HUES64 (cell line): ENCODE data around the gene SPTLC3.

Experiments
- H3K27ac ChIP-seq: 2 replicates; pipeline ENCODE4 v1.7.0; 2013; ENCODE audit warnings: low read depth, low read length, inconsistent platforms
- H3K27me3 ChIP-seq: 2 replicates; pipeline ENCODE4 v1.6.1; 2013; ENCODE audit warnings: mild to moderate bottlenecking, low read length; ENCODE audit not compliant: insufficient read depth
- H3K36me3 ChIP-seq: 2 replicates; pipeline ENCODE4 v1.6.1; 2013; ENCODE audit warnings: mild to moderate bottlenecking, low read length; ENCODE audit not compliant: insufficient read depth
- H3K4me1 ChIP-seq: 2 replicates; pipeline ENCODE4 v1.6.1; 2013; ENCODE audit warnings: mild to moderate bottlenecking, low read length, moderate library complexity; ENCODE audit not compliant: insufficient read depth
- H3K4me3 ChIP-seq: 2 replicates; pipeline ENCODE4 v1.5.1; 2013; ENCODE audit warnings: mild to moderate bottlenecking, low read length, moderate library complexity
- H3K9ac ChIP-seq: 2 replicates; pipeline ENCODE4 v1.6.1; 2013; ENCODE audit warnings: mild to moderate bottlenecking, low read depth, low read length
- H3K9me3 ChIP-seq: 2 replicates; pipeline ENCODE4 v1.6.1; 2013; ENCODE audit warnings: low read depth, low read length; ENCODE audit not compliant: insufficient read depth
- WGBS: fragments of 150-250, 120-280 bp; methylation state at CpG from one replicate; pipeline ENCODE4 v1.1.7; 2013; ENCODE audit warnings: missing lambda C conversion rate; 5-methylcytosine and 5-hydroxymethylcytosine counted together

The SPTLC3 gene

GRCh38 chr20:13101276-13101675, 92.5 kb downstream of the SPTLC3 start:
- no peaks in the 10 kb centered on the region for H3K27me3 ChIP-seq
- no peaks in the 10 kb centered on the region for H3K36me3 ChIP-seq
- WGBS: 94% methylated on average over 2 of the region's 2 CpGs
- H3K4me1 ChIP-seq: peaks cover 21% of the 10 kb centered on the region
- no peaks in the 10 kb centered on the region for H3K9me3 ChIP-seq
- H3K9ac ChIP-seq: no peak overlapping the region
- no peak overlapping the region for H3K27ac ChIP-seq
- H3K4me3 ChIP-seq: no peak overlapping the region

- 68% methylated on average over 5 of the region's 5 CpGs for WGBS
- Histone ChIP-seq H3K27me3 (no peaks in the 10 kb centered on the region), H3K9me3 (no peaks in the 10 kb centered on the region), H3K4me3 (no peak overlapping the region), H3K4me1 (peaks cover 21% of the 10 kb centered on the region), H3K36me3 (no peaks in the 10 kb centered on the region), H3K9ac (no peak overlapping the region), H3K27ac (no peak overlapping the region)
These were observed 92.9 kb downstream of the SPTLC3 start for GRCh38 chr20:13101706-13102105.

GRCh38 chr20:13102237-13102636, 93.5 kb downstream of the SPTLC3 start:
- no peaks in the 10 kb centered on the region for H3K27me3 ChIP-seq
- H3K9ac ChIP-seq: no peak overlapping the region
- H3K4me1 ChIP-seq: peaks cover 21% of the 10 kb centered on the region
- no peaks in the 10 kb centered on the region for H3K9me3 ChIP-seq
- H3K4me3 ChIP-seq: no peak overlapping the region
- WGBS: 94% methylated on average over 3 of the region's 3 CpGs
- H3K36me3 ChIP-seq: no peaks in the 10 kb centered on the region
- H3K27ac ChIP-seq: no peak overlapping the region

DNA sequence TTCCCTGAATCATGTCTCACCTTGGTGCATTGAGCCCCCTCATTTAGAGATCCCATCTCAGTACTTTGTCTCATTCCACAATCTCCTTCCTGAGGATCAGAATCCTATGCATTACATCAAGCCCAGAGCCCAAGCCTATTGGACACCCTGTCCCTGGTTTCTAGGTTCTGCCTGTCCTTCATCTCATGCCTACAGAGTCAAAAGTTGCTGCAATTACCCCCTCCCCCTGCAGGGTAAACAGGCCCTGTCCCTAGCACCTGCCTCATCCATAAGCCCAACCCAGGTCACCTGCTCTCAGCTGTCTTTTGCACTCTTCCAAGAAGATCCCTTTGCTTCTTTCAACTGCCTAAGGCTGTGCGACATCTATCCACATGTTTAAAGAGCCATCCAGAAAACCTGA, 93.9 kb downstream of the SPTLC3 start:
- no peak overlapping the region for H3K9ac ChIP-seq
- no peaks in the 10 kb centered on the region for H3K36me3 ChIP-seq
- H3K4me3 ChIP-seq: no peak overlapping the region
- no peaks in the 10 kb centered on the region for H3K9me3 ChIP-seq
- H3K4me1 ChIP-seq: peaks cover 21% of the 10 kb centered on the region
- H3K27ac ChIP-seq: no peak overlapping the region
- WGBS: 96% methylated on average over 1 of the region's 1 CpG
- no peaks in the 10 kb centered on the region for H3K27me3 ChIP-seq

- Histone ChIP-seq H3K27ac (no peak overlapping the region), H3K36me3 (no peaks in the 10 kb centered on the region), H3K4me1 (peaks cover 10% of the 10 kb centered on the region), H3K9me3 (no peaks in the 10 kb centered on the region), H3K9ac (no peak overlapping the region), H3K4me3 (no peak overlapping the region), H3K27me3 (no peaks in the 10 kb centered on the region)
- WGBS: 66% methylated on average over 8 of the region's 9 CpGs
These were observed 96.3 kb downstream of the SPTLC3 start for GRCh38 chr20:13105039-13105438.

- Histone ChIP-seq H3K9ac (no peak overlapping the region), H3K27ac (no peak overlapping the region), H3K4me3 (no peak overlapping the region), H3K4me1 (peaks cover 10% of the 10 kb centered on the region), H3K36me3 (no peaks in the 10 kb centered on the region), H3K27me3 (no peaks in the 10 kb centered on the region), H3K9me3 (no peaks in the 10 kb centered on the region)
- WGBS: 62% methylated on average over 12 of the region's 14 CpGs
These were observed 97.2 kb downstream of the SPTLC3 start for GRCh38 chr20:13105864-13106457.

DNA sequence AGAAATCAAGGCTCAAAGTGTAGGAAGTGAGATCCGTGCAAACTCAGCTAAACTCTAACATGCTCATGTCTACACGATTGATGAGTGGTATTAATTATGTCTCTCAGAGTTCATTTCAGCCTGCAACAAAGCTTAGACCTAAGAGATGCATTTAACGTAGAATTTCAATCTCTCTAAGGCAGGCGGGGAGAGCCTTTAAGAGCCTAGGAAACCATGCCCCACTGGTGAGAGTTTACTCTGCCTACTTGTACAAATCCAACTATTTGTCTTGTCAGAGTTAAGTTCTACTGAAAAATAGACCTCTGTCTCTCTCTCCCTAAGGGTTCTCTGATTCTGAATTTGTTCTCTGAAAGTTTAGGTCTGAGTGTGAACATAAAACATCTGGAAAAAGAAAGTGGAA, 100.9 kb downstream of the SPTLC3 start:
- WGBS: 89% methylated on average over 4 of the region's 4 CpGs
- peaks cover 10% of the 10 kb centered on the region for H3K4me1 ChIP-seq
- H3K4me3 ChIP-seq: no peak overlapping the region
- H3K36me3 ChIP-seq: no peaks in the 10 kb centered on the region
- H3K27me3 ChIP-seq: no peaks in the 10 kb centered on the region
- H3K9me3 ChIP-seq: no peaks in the 10 kb centered on the region
- H3K27ac ChIP-seq: no peak overlapping the region
- no peak overlapping the region for H3K9ac ChIP-seq

- Histone ChIP-seq H3K36me3 (no peaks in the 10 kb centered on the region), H3K9me3 (no peaks in the 10 kb centered on the region), H3K4me3 (no peak overlapping the region), H3K9ac (no peak overlapping the region), H3K27me3 (no peaks in the 10 kb centered on the region), H3K4me1 (no peaks in the 10 kb centered on the region), H3K27ac (no peak overlapping the region)
- WGBS: 95% methylated on average over 2 of the region's 2 CpGs
These were observed 102.0 kb downstream of the SPTLC3 start for GRCh38 chr20:13110796-13111195.

DNA sequence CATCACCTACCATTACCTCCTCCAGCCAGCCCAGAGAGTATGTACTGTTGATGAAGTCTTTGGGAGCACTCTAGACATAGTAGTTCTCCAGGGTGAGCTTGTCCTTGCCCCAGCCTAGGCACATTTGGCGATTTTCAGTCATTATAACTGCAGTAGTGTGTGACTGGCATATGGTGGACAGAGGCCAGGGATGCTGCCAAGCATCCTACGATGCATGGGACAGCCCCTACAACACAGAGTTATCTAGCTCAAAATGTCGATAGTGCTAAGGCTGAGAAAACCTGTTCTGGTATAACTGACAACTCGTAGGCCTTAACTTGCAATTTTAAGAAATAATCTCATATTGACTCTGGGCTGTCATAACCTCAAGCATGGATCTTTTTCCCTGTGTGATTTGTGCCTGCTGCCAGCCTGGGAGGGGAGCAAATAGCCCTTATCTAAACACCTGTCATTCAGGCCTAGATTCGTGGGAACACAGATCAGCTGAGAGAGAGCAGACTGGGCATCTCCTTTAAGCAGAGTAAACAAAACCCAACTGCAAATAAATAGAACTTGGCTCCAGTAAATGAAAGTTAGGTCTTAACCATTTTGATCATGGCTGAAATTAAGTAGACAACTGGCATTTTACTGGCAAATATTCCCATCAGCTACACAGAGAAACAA, 102.6 kb downstream of the SPTLC3 start:
- Histone ChIP-seq H3K27me3 (no peaks in the 10 kb centered on the region), H3K4me3 (no peak overlapping the region), H3K9ac (no peak overlapping the region), H3K4me1 (no peaks in the 10 kb centered on the region), H3K36me3 (no peaks in the 10 kb centered on the region), H3K9me3 (no peaks in the 10 kb centered on the region), H3K27ac (no peak overlapping the region)
- WGBS: 93% methylated on average over 5 of the region's 5 CpGs

GRCh38 chr20:13113731-13114130, 105.0 kb downstream of the SPTLC3 start:
- Histone ChIP-seq H3K9ac (no peak overlapping the region), H3K36me3 (no peaks in the 10 kb centered on the region), H3K4me1 (no peaks in the 10 kb centered on the region), H3K9me3 (no peaks in the 10 kb centered on the region), H3K27ac (no peak overlapping the region), H3K4me3 (no peak overlapping the region), H3K27me3 (no peaks in the 10 kb centered on the region)
- 95% methylated on average over 3 of the region's 3 CpGs for whole genome bisulfite sequencing

GRCh38 chr20:13117200-13117599, 108.4 kb downstream of the SPTLC3 start:
- H3K9me3 ChIP-seq: no peaks in the 10 kb centered on the region
- H3K27ac ChIP-seq: no peak overlapping the region
- WGBS: 93% methylated on average over 2 of the region's 2 CpGs

DNA sequence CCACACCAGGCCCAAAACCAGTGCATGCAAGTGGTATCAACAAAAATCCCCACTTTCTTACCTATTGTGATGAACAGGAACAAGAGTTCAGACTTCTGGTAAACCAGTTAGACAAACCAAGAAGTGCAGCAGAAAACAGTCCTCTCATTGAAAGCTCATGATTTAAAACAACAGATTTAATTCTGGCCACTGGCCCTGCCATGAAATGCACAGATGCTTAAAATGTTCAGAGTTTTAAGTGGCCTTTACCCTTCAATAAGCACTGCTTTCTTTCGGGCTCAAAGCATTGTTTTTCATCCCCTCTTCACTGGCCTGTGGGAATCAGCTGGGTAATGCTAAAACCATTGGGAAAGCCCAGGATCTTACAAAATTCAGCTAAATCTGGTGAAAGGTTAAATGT, 109.9 kb downstream of the SPTLC3 start:
- H3K4me1 ChIP-seq: no peaks in the 10 kb centered on the region
- WGBS: 100% methylated on average over 1 of the region's 1 CpG
- no peaks in the 10 kb centered on the region for H3K27me3 ChIP-seq
- no peak overlapping the region for H3K9ac ChIP-seq
- no peaks in the 10 kb centered on the region for H3K9me3 ChIP-seq
- H3K27ac ChIP-seq: no peak overlapping the region
- H3K36me3 ChIP-seq: no peaks in the 10 kb centered on the region
- no peak overlapping the region for H3K4me3 ChIP-seq

More at GRCh38 chr20:13117200-13117599, 108.4 kb downstream of the SPTLC3 start:
- Histone ChIP-seq H3K4me1 (no peaks in the 10 kb centered on the region), H3K9ac (no peak overlapping the region), H3K36me3 (no peaks in the 10 kb centered on the region), H3K27me3 (no peaks in the 10 kb centered on the region), H3K4me3 (no peak overlapping the region)
